Activated B cell treated with CpG ODN at 0.5 μM for 24 hours (primary cell): ENCODE results near the gene PPIL6. TPM values are rescaled to one million over a fixed set of nuclear protein-coding genes. Genes with fewer than 3 reads are reported as not detected.

Source experiments
- ATAC-seq: fragments of 200-7000 bp; cut with Tn5 transposase; one replicate; pipeline ENCODE4 v1.10.0; 2021; ENCODE audit warnings: low read depth, mild to moderate bottlenecking, moderate library complexity
- CTCF ChIA-PET: fragments of 350-600 bp; sonication (Branson Sonifier 250); formaldehyde crosslinking; loops from one replicate; lab custom pipeline; 2021; ENCODE audit warnings: antibody characterized with exemption; lab: Charles Lee
- POLR2A ChIA-PET: fragments of 350-600 bp; sonication (Branson Sonifier 250); formaldehyde crosslinking; loops from one replicate; lab custom pipeline; 2021; ENCODE audit warnings: antibody characterized with exemption; lab: Charles Lee
- DNase-seq: peaks from one replicate; pipeline ENCODE4 v3.0.0; 2022
- H3K27ac Mint-ChIP-seq: one replicate; pipeline ENCODE4 v1.8.0; 2020; ENCODE audit warnings: mixed read lengths
- H3K27me3 Mint-ChIP-seq: one replicate; pipeline ENCODE4 v1.8.0; 2021; ENCODE audit warnings: mixed read lengths
- H3K36me3 Mint-ChIP-seq: one replicate; pipeline ENCODE4 v1.8.0; 2021; ENCODE audit warnings: low read depth, mixed read lengths
- H3K4me1 Mint-ChIP-seq: one replicate; pipeline ENCODE4 v1.8.0; 2021; ENCODE audit warnings: mixed read lengths
- H3K4me3 Mint-ChIP-seq: one replicate; pipeline ENCODE4 v1.8.0; 2020; ENCODE audit warnings: mild to moderate bottlenecking, mixed read lengths
- H3K9me3 Mint-ChIP-seq: one replicate; pipeline ENCODE4 v1.8.0; 2020; ENCODE audit warnings: mixed read lengths
- intact Hi-C: fragments of 100-400 bp; cut with micrococcal nuclease; formaldehyde crosslinking; loops from one replicate; pipeline ENCODE4 v1.15.1; 2024
- total RNA-seq: library from RNA; stranded (reverse); gene quantifications from 2 replicates; pipeline ENCODE4 v1.2.3, GENCODE V29; 2022
- TF ChIP-seq, protein P1 (sequence below): fragments of 200-600 bp; IDR thresholded peaks from one replicate; pipeline ENCODE4 v1.8.0; 2022; ENCODE audit warnings: antibody characterized with exemption, mild to moderate bottlenecking

The PPIL6 gene
- total RNA-seq, 1 donor from 2014 or later, result 0.91 TPM

GRCh38 chr6:109445382-109445781 lies 5.0 kb upstream of the PPIL6 start:
- H3K27ac Mint-ChIP-seq, result no peak overlapping the region
- ATAC-seq, result no peak
- TF ChIP-seq, protein P1, sequence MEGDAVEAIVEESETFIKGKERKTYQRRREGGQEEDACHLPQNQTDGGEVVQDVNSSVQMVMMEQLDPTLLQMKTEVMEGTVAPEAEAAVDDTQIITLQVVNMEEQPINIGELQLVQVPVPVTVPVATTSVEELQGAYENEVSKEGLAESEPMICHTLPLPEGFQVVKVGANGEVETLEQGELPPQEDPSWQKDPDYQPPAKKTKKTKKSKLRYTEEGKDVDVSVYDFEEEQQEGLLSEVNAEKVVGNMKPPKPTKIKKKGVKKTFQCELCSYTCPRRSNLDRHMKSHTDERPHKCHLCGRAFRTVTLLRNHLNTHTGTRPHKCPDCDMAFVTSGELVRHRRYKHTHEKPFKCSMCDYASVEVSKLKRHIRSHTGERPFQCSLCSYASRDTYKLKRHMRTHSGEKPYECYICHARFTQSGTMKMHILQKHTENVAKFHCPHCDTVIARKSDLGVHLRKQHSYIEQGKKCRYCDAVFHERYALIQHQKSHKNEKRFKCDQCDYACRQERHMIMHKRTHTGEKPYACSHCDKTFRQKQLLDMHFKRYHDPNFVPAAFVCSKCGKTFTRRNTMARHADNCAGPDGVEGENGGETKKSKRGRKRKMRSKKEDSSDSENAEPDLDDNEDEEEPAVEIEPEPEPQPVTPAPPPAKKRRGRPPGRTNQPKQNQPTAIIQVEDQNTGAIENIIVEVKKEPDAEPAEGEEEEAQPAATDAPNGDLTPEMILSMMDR, result no peak

GRCh38 chr6:109443425-109443950 lies 3.1 kb upstream of the PPIL6 start:
- peaks cover 50% of the 10 kb centered on the region for H3K4me1 Mint-ChIP-seq
- no peak overlapping the region for H3K4me3 Mint-ChIP-seq
- no peak for ATAC-seq
- no peak overlapping the region for H3K27ac Mint-ChIP-seq
- TF ChIP-seq, protein P1, result no peak
- H3K27me3 Mint-ChIP-seq, result no peaks in the 10 kb centered on the region
- POLR2A ChIA-PET, result interaction anchor here (1.0 to 6.7 kb wide), 3 partner anchors 12 to 60 kb away, joined by 3 to 154 read pairs (median 78); partner anchors contain the start of genes CD164 and MICAL1
- DNase-seq, result no peak
- no peaks in the 10 kb centered on the region for H3K9me3 Mint-ChIP-seq
- intact Hi-C loops, result loop anchor here (2.0 kb wide), 1 partner anchor 255 kb away; no protein-coding TSS in a partner anchor
- peaks cover 64% of the 10 kb centered on the region for H3K36me3 Mint-ChIP-seq
- CTCF ChIA-PET, result interaction anchor here (1.0 to 3.2 kb wide), 3 partner anchors 9 to 16 kb away, joined by 3 to 31 read pairs (median 5); no protein-coding TSS in a partner anchor

More at GRCh38 chr6:109445382-109445781, 5.0 kb upstream of the PPIL6 start:
- Mint-ChIP-seq H3K36me3 (peaks cover 68% of the 10 kb centered on the region), H3K4me3 (no peak overlapping the region), H3K9me3 (no peaks in the 10 kb centered on the region), H3K4me1 (peaks cover 61% of the 10 kb centered on the region), H3K27me3 (no peaks in the 10 kb centered on the region)
- DNase-seq, result no peak
- intact Hi-C loops, result no loop called here
- ChIA-PET POLR2A (interaction anchor here (1.7 to 6.7 kb wide), 3 partner anchors 10 to 62 kb away, joined by 5 to 154 read pairs (median 6); partner anchors contain the start of genes CD164, MICAL1 and ZBTB24), CTCF (no interaction called here)

GRCh38 chr6:109442393-109442924 lies 2.0 kb upstream of the PPIL6 start:
- CTCF ChIA-PET, result interaction anchor here (0.7 to 3.2 kb wide), 6 partner anchors 10 to 40 kb away, joined by 3 to 31 read pairs (median 3); partner anchors contain the start of genes MICAL1 and ZBTB24
- TF ChIP-seq, protein P1, result no peak
- no peaks in the 10 kb centered on the region for H3K27me3 Mint-ChIP-seq
- peak overlapping the region; percentile 96 for H3K4me3 Mint-ChIP-seq
- no peak for DNase-seq
- peak overlapping the region; percentile 95 for H3K27ac Mint-ChIP-seq
- ATAC-seq, result no peak
- no peaks in the 10 kb centered on the region for H3K9me3 Mint-ChIP-seq
- intact Hi-C loops, result loop anchor here (2.0 kb wide), 1 partner anchor 254 kb away; no protein-coding TSS in a partner anchor
- POLR2A ChIA-PET, result interaction anchor here (0.6 to 6.7 kb wide), 6 partner anchors 8 to 65 kb away, joined by 3 to 154 read pairs (median 20); partner anchors contain the start of genes CD164 and MICAL1
- peaks cover 39% of the 10 kb centered on the region for H3K4me1 Mint-ChIP-seq
- H3K36me3 Mint-ChIP-seq, result peaks cover 57% of the 10 kb centered on the region

DNA sequence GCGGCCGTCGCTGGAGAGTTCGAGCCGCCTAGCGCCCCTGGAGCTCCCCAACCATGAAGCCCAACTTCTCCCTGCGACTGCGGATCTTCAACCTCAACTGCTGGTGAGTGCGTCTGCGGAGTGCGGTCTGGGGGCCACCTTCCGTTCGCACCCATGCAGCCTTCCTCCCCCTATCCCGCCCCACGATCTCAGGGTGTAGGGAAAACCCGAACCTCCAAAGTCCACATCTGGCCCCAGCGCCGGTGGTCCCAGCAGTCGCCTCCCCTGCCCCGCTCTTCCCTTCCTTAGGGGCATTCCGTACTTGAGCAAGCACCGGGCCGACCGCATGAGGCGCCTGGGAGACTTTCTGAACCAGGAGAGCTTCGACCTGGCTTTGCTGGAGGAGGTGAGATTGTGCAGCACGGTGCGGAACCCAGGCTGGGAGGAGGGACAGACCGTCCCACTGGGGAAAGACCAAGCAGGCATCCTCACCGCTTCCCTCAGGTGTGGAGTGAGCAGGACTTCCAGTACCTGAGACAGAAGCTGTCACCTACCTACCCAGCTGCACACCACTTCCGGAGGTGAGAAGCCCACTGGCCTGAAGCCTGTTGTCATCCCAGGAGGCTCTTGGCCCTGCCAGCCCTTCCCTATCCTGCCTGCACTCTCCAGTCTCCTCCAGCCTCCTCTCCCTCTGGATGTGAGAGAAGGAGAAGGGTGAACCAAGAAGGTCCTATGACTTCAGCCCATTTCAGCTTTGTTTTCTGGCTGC lies 815 bp upstream of the PPIL6 start:
- Mint-ChIP-seq H3K4me1 (peaks cover 34% of the 10 kb centered on the region), H3K27me3 (no peaks in the 10 kb centered on the region), H3K4me3 (peak overlapping the region; percentile 96), H3K9me3 (no peaks in the 10 kb centered on the region), H3K27ac (peak overlapping the region; percentile 95), H3K36me3 (peaks cover 44% of the 10 kb centered on the region)
- intact Hi-C loops, result loop anchor here (1.0 kb wide), 3 partner anchors 9 to 250 kb away; partner anchors contain the start of genes AK9, FIG4 and MICAL1
- TF ChIP-seq, protein P1, result no peak
- CTCF ChIA-PET, result interaction anchor here (1.1 to 3.2 kb wide), 7 partner anchors 12 to 346 kb away, joined by 3 to 31 read pairs (median 4); partner anchors contain the start of genes CD164, CEP57L1, MICAL1 and SESN1
- DNase-seq, result no peak
- ATAC-seq, result peak; percentile 28
- POLR2A ChIA-PET, result interaction anchor here (0.6 to 6.7 kb wide), 15 partner anchors 9 to 883 kb away, joined by 3 to 154 read pairs (median 6); partner anchors contain the start of genes CD164, CDC40, CEP57L1 and MICAL1
